ENCODE measurements around the gene ADAMTSL4. TPM values are rescaled to one million over a fixed set of nuclear protein-coding genes. Genes with fewer than 3 reads are reported as not detected.
A peak's percentile ranks its signal among the peaks of the same experiment; 100 is the strongest.

ADAMTSL4 gene
- total and polyA plus RNA-seq, 2 donors, result 35.5 to 144 TPM

DNA sequence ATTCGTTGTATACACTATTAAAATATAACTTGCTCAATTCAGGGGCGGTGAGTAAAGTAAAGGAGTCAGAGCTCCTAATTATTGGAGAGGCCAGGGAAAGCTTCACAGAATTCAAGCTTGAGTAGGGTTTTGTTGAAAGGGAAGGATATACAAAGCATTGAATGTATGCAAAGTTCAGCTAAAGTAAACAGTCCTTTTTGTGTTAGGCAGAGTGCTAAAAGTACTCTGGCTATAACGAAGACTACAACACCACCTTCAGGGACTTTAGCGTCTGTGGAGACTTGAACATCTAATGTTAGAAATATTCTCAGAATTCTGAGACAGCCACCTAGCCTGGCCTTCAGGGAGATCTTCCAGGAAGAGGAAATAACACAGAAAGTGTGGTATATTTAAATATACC is 32.6 kb upstream of the ADAMTSL4 start:
- H3K4me1 ChIP-seq (ENCODE audit: insufficient read depth), result no peaks in the 10 kb centered on the region
- DNase-seq (ENCODE audit: extremely low spot score), result no peak
- 32% methylated on average over 4 of the region's 4 CpGs for whole genome bisulfite sequencing
- no peaks in the 10 kb centered on the region for H3K36me3 ChIP-seq (ENCODE audit: insufficient read depth)
- no peak overlapping the region for H3K27ac ChIP-seq (ENCODE audit: low read depth)
- peak overlapping the region; percentile 4 for H3K4me3 ChIP-seq (ENCODE audit: low read depth, low read length)

DNA sequence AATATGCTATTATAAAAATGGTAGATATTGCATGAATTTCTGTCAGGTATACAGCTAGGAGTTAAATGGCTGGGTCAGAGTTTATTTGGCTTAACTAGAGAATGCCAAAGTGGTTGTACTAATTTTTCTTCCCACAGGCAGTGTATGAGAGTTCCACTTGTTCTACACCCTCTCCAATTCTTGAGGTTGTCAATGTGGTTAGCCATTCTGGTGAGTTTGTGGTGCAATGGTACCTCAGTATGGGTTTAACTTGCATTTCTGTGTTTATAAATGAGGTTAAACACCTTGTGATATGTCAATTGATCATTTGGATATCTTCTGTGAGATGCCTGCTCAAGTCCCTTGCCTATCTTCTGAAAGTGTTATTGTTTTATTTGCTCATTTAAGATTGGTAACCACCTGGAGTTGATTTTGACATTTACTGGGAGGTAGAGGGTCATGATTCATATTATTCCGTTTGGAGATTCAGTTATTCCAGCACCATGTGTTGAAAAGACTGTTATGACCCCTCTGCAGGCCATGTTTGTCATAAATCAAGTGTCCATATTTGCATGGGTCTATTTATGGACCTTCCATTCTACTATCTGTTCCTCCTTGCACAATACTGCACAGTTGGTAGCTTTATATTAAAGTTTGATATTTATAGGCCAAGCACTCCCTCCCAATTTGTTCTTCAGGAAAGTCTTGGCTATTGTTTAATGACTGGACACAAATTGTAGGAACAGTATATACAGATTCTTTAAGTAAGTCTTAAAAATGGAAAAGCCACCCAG is 27.8 kb upstream of the ADAMTSL4 start:
- WGBS, result 57% methylated on average over 1 of the region's 1 CpG
- no peak overlapping the region for H3K27ac ChIP-seq (ENCODE audit: low read depth)

GRCh38 chr1:150525348-150525747 is 23.9 kb upstream of the ADAMTSL4 start:
- H3K36me3 ChIP-seq (ENCODE audit: insufficient read depth), result no peaks in the 10 kb centered on the region
- H3K27ac ChIP-seq (ENCODE audit: low read depth), result no peak overlapping the region

More for the DNA sequence above, 27.8 kb upstream of the ADAMTSL4 start:
- H3K4me3 ChIP-seq (ENCODE audit: low read depth, low read length), result no peak overlapping the region
- H3K36me3 ChIP-seq (ENCODE audit: insufficient read depth), result no peaks in the 10 kb centered on the region
- DNase-seq (ENCODE audit: extremely low spot score), result no peak
- no peaks in the 10 kb centered on the region for H3K4me1 ChIP-seq (ENCODE audit: insufficient read depth)

GRCh38 chr1:150528196-150528595 is 21.0 kb upstream of the ADAMTSL4 start:
- Histone ChIP-seq H3K36me3 (ENCODE audit: insufficient read depth) (no peaks in the 10 kb centered on the region), H3K4me1 (ENCODE audit: insufficient read depth) (no peaks in the 10 kb centered on the region), H3K27ac (ENCODE audit: low read depth) (no peak overlapping the region), H3K4me3 (ENCODE audit: low read depth, low read length) (no peak overlapping the region)
- WGBS, result 81% methylated on average over 1 of the region's 1 CpG
- DNase-seq (ENCODE audit: extremely low spot score), result no peak

More at GRCh38 chr1:150525348-150525747, 23.9 kb upstream of the ADAMTSL4 start:
- 86% methylated on average over 3 of the region's 3 CpGs for WGBS
- no peaks in the 10 kb centered on the region for H3K4me1 ChIP-seq (ENCODE audit: insufficient read depth)
- no peak for DNase-seq (ENCODE audit: extremely low spot score)
- no peak overlapping the region for H3K4me3 ChIP-seq (ENCODE audit: low read depth, low read length)

DNA sequence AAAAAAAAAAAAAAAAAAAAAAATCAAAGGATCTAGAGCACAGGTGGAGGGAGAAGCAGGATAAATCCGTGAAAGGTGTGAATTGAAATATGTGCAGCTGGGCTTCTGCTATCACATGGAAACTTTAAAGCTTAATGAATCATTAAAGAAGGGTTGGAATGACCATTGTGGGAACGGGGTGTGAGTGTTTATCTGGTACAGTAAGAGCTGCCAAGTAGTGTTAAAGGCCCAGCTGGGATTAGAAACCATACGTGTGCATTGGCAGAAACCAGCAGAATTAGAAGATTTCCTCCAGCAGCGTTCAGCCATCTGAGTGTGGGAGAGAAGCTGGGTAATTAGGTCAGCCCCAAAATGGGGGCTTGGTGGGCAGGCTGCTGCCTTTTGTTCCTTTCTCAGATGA is 20.2 kb upstream of the ADAMTSL4 start:
- H3K36me3 ChIP-seq (ENCODE audit: insufficient read depth), result no peaks in the 10 kb centered on the region
- peaks cover 2% of the 10 kb centered on the region for H3K4me1 ChIP-seq (ENCODE audit: insufficient read depth)
- DNase-seq (ENCODE audit: extremely low spot score), result no peak
- no peak overlapping the region for H3K4me3 ChIP-seq (ENCODE audit: low read depth, low read length)
- H3K27ac ChIP-seq (ENCODE audit: low read depth), result no peak overlapping the region
- WGBS, result 19% methylated on average over 4 of the region's 4 CpGs

GRCh38 chr1:150530491-150531159 is 18.6 kb upstream of the ADAMTSL4 start:
- Histone ChIP-seq H3K27ac (ENCODE audit: low read depth) (no peak overlapping the region), H3K4me3 (ENCODE audit: low read depth, low read length) (no peak overlapping the region), H3K36me3 (ENCODE audit: insufficient read depth) (no peaks in the 10 kb centered on the region), H3K4me1 (ENCODE audit: insufficient read depth) (peaks cover 2% of the 10 kb centered on the region)
- 94% methylated on average over 14 of the region's 14 CpGs for WGBS
- DNase-seq (ENCODE audit: extremely low spot score), result no peak

DNA sequence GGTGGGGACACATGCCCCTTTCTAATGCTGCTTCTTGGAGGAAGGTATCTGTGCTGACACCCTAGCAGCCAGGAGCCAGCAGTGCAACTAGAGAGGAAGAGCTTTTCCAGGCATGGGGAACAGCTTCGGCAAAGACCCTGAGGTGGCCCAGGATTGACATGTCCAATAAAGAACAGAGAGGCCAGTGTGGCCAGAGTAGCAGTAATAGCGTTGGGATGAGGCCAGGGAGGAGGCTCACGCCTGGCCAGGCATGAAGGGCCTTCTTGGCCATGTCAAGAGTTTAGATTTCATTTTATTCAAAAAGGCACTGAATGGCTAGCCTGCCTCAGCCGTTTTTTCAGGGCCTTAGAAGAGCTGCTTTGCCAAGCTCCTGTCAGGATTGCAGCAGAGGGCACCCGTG is 16.3 kb upstream of the ADAMTSL4 start:
- Histone ChIP-seq H3K4me1 (ENCODE audit: insufficient read depth) (peaks cover 2% of the 10 kb centered on the region), H3K27ac (ENCODE audit: low read depth) (no peak overlapping the region), H3K36me3 (ENCODE audit: insufficient read depth) (no peaks in the 10 kb centered on the region), H3K4me3 (ENCODE audit: low read depth, low read length) (no peak overlapping the region)
- 32% methylated on average over 5 of the region's 5 CpGs for WGBS
- no peak for DNase-seq (ENCODE audit: extremely low spot score)

GRCh38 chr1:150534002-150534401 is 15.2 kb upstream of the ADAMTSL4 start:
- no peak for DNase-seq (ENCODE audit: extremely low spot score)
- Histone ChIP-seq H3K4me1 (ENCODE audit: insufficient read depth) (peaks cover 2% of the 10 kb centered on the region), H3K27ac (ENCODE audit: low read depth) (no peak overlapping the region), H3K4me3 (ENCODE audit: low read depth, low read length) (no peak overlapping the region), H3K36me3 (ENCODE audit: insufficient read depth) (no peaks in the 10 kb centered on the region)
- WGBS, result 92% methylated on average over 6 of the region's 6 CpGs

GRCh38 chr1:150535511-150536287 is 13.5 kb upstream of the ADAMTSL4 start:
- peaks cover 2% of the 10 kb centered on the region for H3K4me1 ChIP-seq (ENCODE audit: insufficient read depth)
- no peak overlapping the region for H3K27ac ChIP-seq (ENCODE audit: low read depth)
- no peaks in the 10 kb centered on the region for H3K36me3 ChIP-seq (ENCODE audit: insufficient read depth)
- no peak overlapping the region for H3K4me3 ChIP-seq (ENCODE audit: low read depth, low read length)
- WGBS, result 76% methylated on average over 14 of the region's 14 CpGs
- DNase-seq (ENCODE audit: extremely low spot score), result no peak

DNA sequence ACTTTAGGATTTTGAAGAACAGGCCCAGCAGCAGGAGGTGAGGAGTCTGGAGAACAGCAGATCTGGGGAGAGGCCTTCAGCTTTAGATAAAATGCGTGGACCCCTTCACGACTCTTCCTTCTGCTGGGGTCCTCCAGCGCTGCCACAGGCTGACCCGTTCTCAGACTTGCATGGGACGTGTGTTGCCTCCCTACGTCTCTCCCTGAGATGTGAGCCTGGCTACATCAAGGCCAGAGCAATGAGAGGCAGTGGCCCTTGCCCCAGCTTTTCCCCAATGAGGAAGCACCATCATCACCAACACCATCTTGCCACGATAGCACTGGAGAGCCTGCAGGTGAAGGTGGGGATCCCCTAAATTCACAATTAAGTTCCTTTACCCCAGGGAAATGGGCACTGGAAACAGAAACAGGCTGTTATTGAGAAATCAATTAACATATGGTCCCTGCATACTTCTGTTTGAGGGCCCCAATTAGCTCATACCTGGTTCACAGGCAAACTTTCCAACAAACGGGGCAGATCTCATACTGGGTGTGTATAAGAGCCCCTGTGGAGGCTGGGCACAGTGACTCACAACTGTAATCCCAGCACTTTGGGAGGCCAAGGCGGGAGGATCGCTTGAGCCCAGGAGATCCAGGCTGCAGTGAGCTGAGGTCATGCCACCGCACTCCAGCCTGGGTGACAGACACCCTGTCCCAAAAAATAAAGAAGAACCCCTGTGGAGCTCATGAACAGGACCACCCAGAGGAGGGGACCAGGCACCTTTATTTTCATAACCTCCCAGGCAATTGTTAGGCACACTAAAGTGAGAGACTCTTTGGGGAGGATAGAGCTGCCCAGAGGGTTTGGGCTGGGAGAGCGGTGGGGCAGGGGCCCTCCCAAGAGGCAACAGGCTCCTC is 12.1 kb upstream of the ADAMTSL4 start:
- H3K36me3 ChIP-seq (ENCODE audit: insufficient read depth), result no peaks in the 10 kb centered on the region
- H3K4me1 ChIP-seq (ENCODE audit: insufficient read depth), result peaks cover 2% of the 10 kb centered on the region
- DNase-seq (ENCODE audit: extremely low spot score), result no peak
- 93% methylated on average over 12 of the region's 12 CpGs for WGBS
- H3K4me3 ChIP-seq (ENCODE audit: low read depth, low read length), result no peak overlapping the region
- H3K27ac ChIP-seq (ENCODE audit: low read depth), result no peak overlapping the region

DNA sequence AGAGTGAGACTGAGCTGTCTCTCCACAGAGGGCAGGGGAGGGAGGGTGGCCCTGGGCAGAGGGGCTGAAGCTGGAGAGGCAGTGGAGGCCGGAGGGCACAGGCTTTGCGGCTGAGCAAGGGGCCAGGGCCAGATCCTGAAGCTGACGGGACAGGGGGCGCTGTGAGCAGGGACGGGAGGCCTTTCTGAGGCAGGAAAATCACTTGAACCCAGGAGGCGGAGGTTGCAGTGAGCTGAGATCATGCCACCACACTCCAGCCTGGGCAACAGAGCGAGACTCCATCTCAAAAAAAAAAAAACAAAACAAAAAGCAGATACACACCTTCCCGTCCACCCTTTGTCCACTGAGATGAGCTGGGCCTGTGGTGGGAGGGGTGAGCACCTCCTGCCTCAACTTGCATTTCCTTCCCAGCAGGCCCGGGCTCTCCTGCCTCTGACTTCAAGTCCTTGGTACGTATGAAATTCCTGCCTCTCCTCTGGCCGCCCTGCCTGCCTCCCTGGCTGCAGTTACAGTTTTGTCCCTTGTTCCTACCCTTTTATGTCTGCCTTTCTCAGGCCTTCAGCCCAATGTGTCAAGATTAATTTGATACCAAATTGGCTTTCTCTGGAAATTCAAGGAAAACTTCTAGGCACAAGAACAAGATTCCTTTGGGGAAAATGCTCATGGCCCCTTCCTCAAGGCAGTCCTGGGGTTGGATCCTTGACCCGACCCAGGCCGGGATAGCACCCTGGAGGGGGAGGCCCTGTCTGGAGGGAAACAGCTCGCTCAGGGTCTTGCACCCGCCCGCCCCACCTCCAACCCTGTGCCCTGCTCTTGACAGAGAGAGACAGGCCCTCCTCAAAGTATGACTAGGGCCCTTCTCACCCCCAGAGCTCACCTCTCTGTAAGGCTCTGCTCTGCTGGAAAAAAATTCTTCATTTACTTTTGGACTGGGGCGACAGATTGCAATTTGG is 11.2 kb upstream of the ADAMTSL4 start:
- 51% methylated on average over 17 of the region's 17 CpGs for WGBS
- Histone ChIP-seq H3K27ac (ENCODE audit: low read depth) (no peak overlapping the region), H3K4me1 (ENCODE audit: insufficient read depth) (peaks cover 2% of the 10 kb centered on the region), H3K4me3 (ENCODE audit: low read depth, low read length) (no peak overlapping the region), H3K36me3 (ENCODE audit: insufficient read depth) (no peaks in the 10 kb centered on the region)
- DNase-seq (ENCODE audit: extremely low spot score), result no peak

DNA sequence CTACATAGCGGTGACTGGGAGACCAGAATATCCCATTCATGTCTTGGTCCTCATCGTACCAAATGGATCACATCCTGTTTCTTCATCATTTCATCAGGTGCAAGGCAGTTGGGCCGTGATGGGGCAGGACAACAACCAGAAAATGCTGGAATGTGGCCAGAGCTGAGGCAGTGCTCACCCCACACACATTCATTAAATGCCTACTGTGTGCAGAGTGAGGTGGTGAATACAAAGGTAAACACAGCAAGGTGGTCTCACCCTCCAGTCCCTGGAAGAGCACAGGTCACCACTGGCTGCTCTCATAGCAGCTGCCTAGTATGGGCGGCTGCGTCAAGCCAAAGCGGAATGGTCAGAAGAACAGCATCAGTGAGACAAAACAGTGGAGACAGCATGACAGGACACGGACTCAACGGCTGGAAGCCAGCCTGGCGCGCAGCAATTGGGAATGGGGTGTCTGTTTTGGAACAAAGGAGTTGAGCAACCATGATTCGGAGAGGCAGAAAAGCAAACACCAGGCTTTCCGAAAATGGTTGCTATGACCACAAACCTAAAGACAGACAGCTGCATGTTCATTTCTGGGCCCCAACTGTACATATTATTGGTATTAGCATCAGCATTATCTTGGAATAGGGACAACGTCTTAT is 5.6 kb upstream of the ADAMTSL4 start:
- DNase-seq (ENCODE audit: extremely low spot score), result no peak
- WGBS, result 67% methylated on average over 13 of the region's 13 CpGs
- H3K4me3 ChIP-seq (ENCODE audit: low read depth, low read length), result no peak overlapping the region
- no peaks in the 10 kb centered on the region for H3K4me1 ChIP-seq (ENCODE audit: insufficient read depth)
- H3K36me3 ChIP-seq (ENCODE audit: insufficient read depth), result no peaks in the 10 kb centered on the region
- no peak overlapping the region for H3K27ac ChIP-seq (ENCODE audit: low read depth)

Measured in urinary bladder (tissue), 4 donors.